Stomach (tissue), 9 donors: ENCODE data around the gene STXBP6. TPM values are rescaled to one million over a fixed set of nuclear protein-coding genes. Genes with fewer than 3 reads are reported as not detected.

ENCODE experiments used
- DNase-seq, 2 donors: peaks; one replicate each; pipeline versions ENCODE4 v3.0.0 to v3.0.0-alpha.2; 2013 to 2019
- H3K27ac ChIP-seq, 5 donors: fragments of 200-600 bp in 4 of 5; sonication (generic) in 4 of 5; one replicate each; pipeline ENCODE4 v1.5.1; 2013 to 2019; ENCODE audit warnings: mild to moderate bottlenecking in 1 of 5, moderate library complexity in 1 of 5
- H3K27me3 ChIP-seq, 3 donors: fragments of 200-600 bp; sonication (generic); one replicate each; pipeline ENCODE4 v1.5.1; 2017 to 2019; ENCODE audit warnings: mixed run types in 1 of 3
- H3K36me3 ChIP-seq, 4 donors: fragments of 200-600 bp; sonication (generic); 1 replicate in 3 of 4; 2 replicates in 1 of 4; pipeline ENCODE4 v1.5.1; 2016 to 2019
- H3K4me1 ChIP-seq, 4 donors: fragments of 200-600 bp; sonication (generic); one replicate each; pipeline ENCODE4 v1.5.1; 2016 to 2019
- H3K4me3 ChIP-seq, 4 donors: fragments of 200-600 bp; sonication (generic) in 3 of 4; one replicate each; pipeline ENCODE4 v1.5.1; 2016 to 2019; ENCODE audit warnings: mild to moderate bottlenecking in 1 of 4
- H3K9me3 ChIP-seq, 4 donors: fragments of 200-600 bp; sonication (generic); one replicate each; pipeline ENCODE4 v1.5.1; 2016 to 2019
- EP300 ChIP-seq: sonication (generic); formaldehyde crosslinking; IDR thresholded peaks from one replicate; pipeline ENCODE4 v1.6.1; 2017; ENCODE audit warnings: antibody characterized with exemption
- POLR2A ChIP-seq, 4 donors: fragments of 450-650 bp; IDR thresholded peaks; one replicate each; pipeline ENCODE4 v1.6.1; 2016; ENCODE audit warnings: antibody characterized with exemption in 4 of 4, control low read depth in 2 of 4, mild to moderate bottlenecking in 1 of 4, moderate library complexity in 1 of 4
- POLR2AphosphoS5 ChIP-seq, 3 donors: sonication (generic); formaldehyde crosslinking; IDR thresholded peaks; one replicate each; pipeline ENCODE4 v1.6.1; 2016; ENCODE audit warnings: antibody characterized with exemption in 3 of 3
- WGBS, 5 donors: extraction: QIAGEN DNeasy Blood & Tissue Kit in 3 of 5; methylation state at CpG; one replicate each; pipeline versions ENCODE4 v1.1.5 to v1.1.7; 2013 to 2018; 5-methylcytosine and 5-hydroxymethylcytosine counted together
- intact Hi-C: fragments of 100-400 bp; cut with DNase I; formaldehyde crosslinking; loops from one replicate; pipeline ENCODE4 v1.15.1; 2023; ENCODE audit warnings: low total_unique reads
- polyA plus RNA-seq, 3 donors: library from polyadenylated mRNA; stranded (reverse); fragments of 200-250 nt; gene quantifications; one replicate each; pipeline ENCODE4 v1.2.3, GENCODE V29; 2013
- total RNA-seq, 5 donors: library from RNA; depleted of rRNA; stranded (reverse); fragments of >200 nt; gene quantifications; one replicate each; pipeline versions ENCODE4 v1.1.0 to v1.2.3, GENCODE V29; 2014 to 2016
- TF ChIP-seq, protein P1 (sequence below), 7 experiments: fragments of 450-650 bp in 4 of 7; fragments of 200-600 bp in 3 of 7; sonication (generic) in 3 of 7; IDR thresholded peaks; one replicate each; pipeline ENCODE4 v1.5.1; 2016 to 2019; ENCODE audit warnings: antibody characterized with exemption in 7 of 7, control low read depth in 2 of 7, mild to moderate bottlenecking in 1 of 7
- donor health status: healthy with polysubstance abuse.
- donor health status: Bipolar disorder and iron deficiency.
- donor health status: healthy.

Gene STXBP6
- total and polyA plus RNA-seq, 8 donors, result 7.4 to 37.1 (median 15.2) TPM

DNA sequence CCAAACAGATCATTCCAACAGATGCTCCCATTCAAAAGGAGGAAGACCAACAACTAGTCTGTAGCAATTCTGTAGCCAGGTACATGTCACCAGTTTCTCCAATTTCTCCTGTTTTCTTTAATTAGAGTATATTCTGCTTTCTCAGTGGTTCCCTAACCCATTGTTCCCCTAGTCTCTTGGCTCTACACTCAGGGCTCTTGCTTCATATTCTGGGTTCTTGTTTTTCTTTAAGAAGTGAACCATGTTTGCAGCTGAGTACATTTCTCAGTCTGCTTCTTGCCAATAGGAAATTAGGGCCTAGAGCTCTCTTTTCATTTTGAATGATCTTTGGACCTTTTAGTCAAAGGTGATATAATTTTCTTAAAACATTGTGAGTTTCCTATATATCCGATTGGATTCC is 29.4 kb upstream of the STXBP6 start:
- H3K36me3 ChIP-seq, result no peaks in the 10 kb centered on the region
- no peaks in the 10 kb centered on the region for H3K4me1 ChIP-seq
- no peaks in the 10 kb centered on the region for H3K27me3 ChIP-seq
- no peaks in the 10 kb centered on the region for H3K9me3 ChIP-seq
- WGBS, 5 donors, result 97 to 100% (median 98%) methylated on average over 1 of the region's 1 CpG
- intact Hi-C loops, result no loop called here
- DNase-seq, result no peak
- H3K4me3 ChIP-seq, result no peak overlapping the region
- H3K27ac ChIP-seq, result no peak overlapping the region
- TF ChIP-seq POLR2AphosphoS5 (IDR thresholded peaks at IDR 0.05) (no peak), POLR2A (IDR thresholded peaks at IDR 0.05) (no peak), EP300 (no peak)
- TF ChIP-seq, protein P1, sequence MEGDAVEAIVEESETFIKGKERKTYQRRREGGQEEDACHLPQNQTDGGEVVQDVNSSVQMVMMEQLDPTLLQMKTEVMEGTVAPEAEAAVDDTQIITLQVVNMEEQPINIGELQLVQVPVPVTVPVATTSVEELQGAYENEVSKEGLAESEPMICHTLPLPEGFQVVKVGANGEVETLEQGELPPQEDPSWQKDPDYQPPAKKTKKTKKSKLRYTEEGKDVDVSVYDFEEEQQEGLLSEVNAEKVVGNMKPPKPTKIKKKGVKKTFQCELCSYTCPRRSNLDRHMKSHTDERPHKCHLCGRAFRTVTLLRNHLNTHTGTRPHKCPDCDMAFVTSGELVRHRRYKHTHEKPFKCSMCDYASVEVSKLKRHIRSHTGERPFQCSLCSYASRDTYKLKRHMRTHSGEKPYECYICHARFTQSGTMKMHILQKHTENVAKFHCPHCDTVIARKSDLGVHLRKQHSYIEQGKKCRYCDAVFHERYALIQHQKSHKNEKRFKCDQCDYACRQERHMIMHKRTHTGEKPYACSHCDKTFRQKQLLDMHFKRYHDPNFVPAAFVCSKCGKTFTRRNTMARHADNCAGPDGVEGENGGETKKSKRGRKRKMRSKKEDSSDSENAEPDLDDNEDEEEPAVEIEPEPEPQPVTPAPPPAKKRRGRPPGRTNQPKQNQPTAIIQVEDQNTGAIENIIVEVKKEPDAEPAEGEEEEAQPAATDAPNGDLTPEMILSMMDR (IDR thresholded peaks at IDR 0.05), result no peak

DNA sequence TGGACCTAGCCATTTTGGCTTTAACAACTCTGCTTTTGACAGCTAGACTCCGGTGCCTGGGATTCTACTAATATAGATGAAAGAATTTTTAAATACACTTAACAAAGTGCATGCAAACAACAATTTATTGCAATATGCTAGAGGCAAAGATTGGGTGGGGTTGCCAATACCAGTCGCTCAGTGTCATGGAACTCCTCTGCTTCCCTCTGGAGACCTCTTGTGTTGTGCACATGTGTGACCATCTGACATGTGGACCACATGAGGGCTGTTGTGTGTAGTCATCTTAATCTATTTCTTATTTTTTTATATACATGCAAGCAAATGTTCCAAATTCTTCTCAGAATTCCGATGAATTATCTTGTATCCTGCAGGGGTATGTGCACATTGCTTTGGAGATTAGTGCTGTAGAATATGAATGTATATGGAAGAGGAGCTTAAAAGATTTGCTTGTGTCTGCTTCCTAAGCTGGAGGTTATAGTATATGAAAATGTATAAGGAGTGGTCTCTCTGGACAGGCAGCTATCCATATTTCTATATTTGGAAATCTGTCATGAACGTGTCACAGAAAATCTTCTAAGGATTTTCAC is 24.2 kb upstream of the STXBP6 start:
- Histone ChIP-seq H3K36me3 (no peaks in the 10 kb centered on the region), H3K4me3 (no peak overlapping the region), H3K9me3 (no peaks in the 10 kb centered on the region), H3K27me3 (no peaks in the 10 kb centered on the region), H3K27ac (no peak overlapping the region), H3K4me1 (no peaks in the 10 kb centered on the region)
- DNase-seq, result no peak
- intact Hi-C loops, result no loop called here
- WGBS, 5 donors, result 78 to 87% (median 86%) methylated on average over 4 of the region's 4 CpGs
- TF ChIP-seq POLR2A (IDR thresholded peaks at IDR 0.05) (no peak), EP300 (no peak), POLR2AphosphoS5 (IDR thresholded peaks at IDR 0.05) (no peak)
- TF ChIP-seq, protein P1 (IDR thresholded peaks at IDR 0.05), result no peak

DNA sequence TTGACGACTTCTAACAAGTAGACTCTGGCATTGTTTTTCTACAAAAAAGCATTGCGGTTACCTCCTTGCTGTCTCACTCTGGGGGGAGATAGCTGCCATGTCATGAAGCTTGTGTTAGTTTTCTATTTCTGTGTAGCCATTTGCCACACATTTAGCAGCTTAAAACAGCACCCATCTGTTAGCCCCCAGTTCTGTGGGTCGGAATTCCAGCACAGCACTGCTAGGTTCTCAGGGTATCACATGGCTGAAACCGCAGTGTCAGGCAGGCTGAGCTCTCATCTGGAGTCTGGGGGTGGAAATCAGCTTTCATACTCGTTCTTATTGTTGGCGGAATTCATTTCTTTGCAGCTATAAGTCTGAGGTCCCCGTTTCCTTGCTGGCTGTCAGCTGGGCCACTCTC is 19.9 kb upstream of the STXBP6 start:
- H3K4me1 ChIP-seq, result no peaks in the 10 kb centered on the region
- TF ChIP-seq, protein P1 (IDR thresholded peaks at IDR 0.05), result no peak
- TF ChIP-seq POLR2A (IDR thresholded peaks at IDR 0.05) (no peak), POLR2AphosphoS5 (IDR thresholded peaks at IDR 0.05) (no peak), EP300 (no peak)
- no peak for DNase-seq
- H3K4me3 ChIP-seq, result no peak overlapping the region
- intact Hi-C loops, result no loop called here
- H3K36me3 ChIP-seq, result no peaks in the 10 kb centered on the region
- no peak overlapping the region for H3K27ac ChIP-seq
- no peaks in the 10 kb centered on the region for H3K9me3 ChIP-seq
- 82 to 93% (median 91%) methylated on average over 7 of the region's 7 CpGs for WGBS, 5 donors
- H3K27me3 ChIP-seq, result no peaks in the 10 kb centered on the region

DNA sequence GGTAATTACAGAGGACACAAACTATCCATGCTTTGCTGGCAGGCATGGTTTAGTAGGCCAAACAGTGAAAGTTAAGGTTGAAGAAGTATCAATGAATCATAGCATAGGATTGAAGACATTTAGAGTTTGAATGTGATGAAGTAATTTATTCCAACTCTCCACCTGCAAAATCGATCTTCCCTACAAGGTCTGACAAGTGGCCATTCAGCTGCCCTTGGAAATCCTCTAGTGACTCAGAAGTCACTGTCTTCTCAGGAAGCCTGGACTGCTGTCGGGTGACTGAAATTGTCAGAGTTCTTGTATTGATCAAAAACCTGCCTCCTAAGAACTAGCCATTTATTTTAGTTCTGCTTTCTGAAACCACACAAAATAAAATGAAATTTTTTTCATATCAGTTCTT is 17.7 kb upstream of the STXBP6 start:
- intact Hi-C loops, result no loop called here
- Histone ChIP-seq H3K4me1 (no peaks in the 10 kb centered on the region), H3K36me3 (no peaks in the 10 kb centered on the region), H3K27me3 (no peaks in the 10 kb centered on the region), H3K9me3 (no peaks in the 10 kb centered on the region), H3K27ac (no peak overlapping the region), H3K4me3 (no peak overlapping the region)
- TF ChIP-seq POLR2AphosphoS5 (IDR thresholded peaks at IDR 0.05) (no peak), EP300 (no peak), POLR2A (IDR thresholded peaks at IDR 0.05) (no peak)
- TF ChIP-seq, protein P1 (IDR thresholded peaks at IDR 0.05), result no peak
- DNase-seq, result no peak
- 78 to 89% (median 84%) methylated on average over 2 of the region's 2 CpGs for WGBS, 5 donors
